Stomach (tissue), 9 donors: ENCODE results near the gene ING3. TPM values are rescaled to one million over a fixed set of nuclear protein-coding genes. Genes with fewer than 3 reads are reported as not detected.

Experiments
- DNase-seq, 2 donors: peaks; one replicate each; pipeline versions ENCODE4 v3.0.0 to v3.0.0-alpha.2; 2013 to 2019
- H3K27ac ChIP-seq, 5 donors: fragments of 200-600 bp in 4 of 5; sonication (generic) in 4 of 5; one replicate each; pipeline ENCODE4 v1.5.1; 2013 to 2019; ENCODE audit warnings: mild to moderate bottlenecking in 1 of 5, moderate library complexity in 1 of 5
- H3K27me3 ChIP-seq, 3 donors: fragments of 200-600 bp; sonication (generic); one replicate each; pipeline ENCODE4 v1.5.1; 2017 to 2019; ENCODE audit warnings: mixed run types in 1 of 3
- H3K36me3 ChIP-seq, 4 donors: fragments of 200-600 bp; sonication (generic); 1 replicate in 3 of 4; 2 replicates in 1 of 4; pipeline ENCODE4 v1.5.1; 2016 to 2019
- H3K4me1 ChIP-seq, 4 donors: fragments of 200-600 bp; sonication (generic); one replicate each; pipeline ENCODE4 v1.5.1; 2016 to 2019
- H3K4me3 ChIP-seq, 4 donors: fragments of 200-600 bp; sonication (generic) in 3 of 4; one replicate each; pipeline ENCODE4 v1.5.1; 2016 to 2019; ENCODE audit warnings: mild to moderate bottlenecking in 1 of 4
- H3K9me3 ChIP-seq, 4 donors: fragments of 200-600 bp; sonication (generic); one replicate each; pipeline ENCODE4 v1.5.1; 2016 to 2019
- CTCF ChIP-seq, 7 experiments: fragments of 450-650 bp in 4 of 7; fragments of 200-600 bp in 3 of 7; sonication (generic) in 3 of 7; IDR thresholded peaks; one replicate each; pipeline ENCODE4 v1.5.1; 2016 to 2019; ENCODE audit warnings: antibody characterized with exemption in 7 of 7, control low read depth in 2 of 7, mild to moderate bottlenecking in 1 of 7
- EP300 ChIP-seq: sonication (generic); formaldehyde crosslinking; IDR thresholded peaks from one replicate; pipeline ENCODE4 v1.6.1; 2017; ENCODE audit warnings: antibody characterized with exemption
- POLR2A ChIP-seq, 4 donors: fragments of 450-650 bp; IDR thresholded peaks; one replicate each; pipeline ENCODE4 v1.6.1; 2016; ENCODE audit warnings: antibody characterized with exemption in 4 of 4, control low read depth in 2 of 4, mild to moderate bottlenecking in 1 of 4, moderate library complexity in 1 of 4
- POLR2AphosphoS5 ChIP-seq, 3 donors: sonication (generic); formaldehyde crosslinking; IDR thresholded peaks; one replicate each; pipeline ENCODE4 v1.6.1; 2016; ENCODE audit warnings: antibody characterized with exemption in 3 of 3
- WGBS, 5 donors: extraction: QIAGEN DNeasy Blood & Tissue Kit in 3 of 5; methylation state at CpG; one replicate each; pipeline versions ENCODE4 v1.1.5 to v1.1.7; 2013 to 2018; 5-methylcytosine and 5-hydroxymethylcytosine counted together
- intact Hi-C: fragments of 100-400 bp; cut with DNase I; formaldehyde crosslinking; loops from one replicate; pipeline ENCODE4 v1.15.1; 2023; ENCODE audit warnings: low total_unique reads
- polyA plus RNA-seq, 3 donors: library from polyadenylated mRNA; stranded (reverse); fragments of 200-250 nt; gene quantifications; one replicate each; pipeline ENCODE4 v1.2.3, GENCODE V29; 2013
- total RNA-seq, 5 donors: library from RNA; depleted of rRNA; stranded (reverse); fragments of >200 nt; gene quantifications; one replicate each; pipeline versions ENCODE4 v1.1.0 to v1.2.3, GENCODE V29; 2014 to 2016
- donor health status: healthy with polysubstance abuse.
- donor health status: Bipolar disorder and iron deficiency.
- donor health status: healthy.

The ING3 gene
- total and polyA plus RNA-seq, 8 donors: 6.3 to 37.1 (median 16.2) TPM

GRCh38 chr7:120987683-120988590, 37.4 kb downstream of the ING3 start:
- H3K4me3 ChIP-seq: peak overlapping the region; percentile 41 to 54 (median 48)
- H3K27me3 ChIP-seq: peaks cover 0 to 5% (median 3%) of the 10 kb centered on the region in 3 donors
- intact Hi-C loops: loop anchor here (5.0 to 10.0 kb wide), 2 partner anchors 94 to 127 kb away; no protein-coding TSS in a partner anchor
- H3K9me3 ChIP-seq: no peaks in the 10 kb centered on the region
- no peaks in the 10 kb centered on the region for H3K36me3 ChIP-seq
- peak overlapping the region; percentile 10 to 90 (median 85) for H3K27ac ChIP-seq
- peaks cover 0 to 22% (median 16%) of the 10 kb centered on the region in 4 donors for H3K4me1 ChIP-seq
- peak; percentile 86 to 96 for DNase-seq
- 0 to 2% (median 1%) methylated on average over 11 to 12 of the region's 12 CpGs for WGBS, 5 donors
- peak in 1 of 3 donors; percentile 54 for TF ChIP-seq POLR2AphosphoS5 (IDR thresholded peaks at IDR 0.05)
- no peak for TF ChIP-seq EP300
- TF ChIP-seq CTCF (IDR thresholded peaks at IDR 0.05): peak in 5 of 7 experiments; percentile 63 to 92 (median 83)
- no peak for TF ChIP-seq POLR2A (IDR thresholded peaks at IDR 0.05)

GRCh38 chr7:120988591-120989256, 38.1 kb downstream of the ING3 start, which contains the start of gene CPED1:
CPED1 (plus strand) TSS chr7:120988711; CDS start chr7:120989622, 911 bp downstream.
- Histone ChIP-seq H3K9me3 (no peaks in the 10 kb centered on the region), H3K27ac (peak within 1 kb of the TSS; percentile 31 to 90 (median 85)), H3K36me3 (no peaks in the 10 kb centered on the region), H3K27me3 (peaks cover 0 to 5% (median 3%) of the 10 kb centered on the region in 3 donors), H3K4me1 (peaks cover 0 to 30% (median 16%) of the 10 kb centered on the region in 4 donors), H3K4me3 (peak within 1 kb of the TSS; percentile 41 to 54 (median 48))
- peak; percentile 60 to 89 for DNase-seq
- 0 to 1% (median 1%) methylated on average over 27 of the region's 27 CpGs for WGBS, 5 donors
- TF ChIP-seq POLR2A (IDR thresholded peaks at IDR 0.05) (no peak), POLR2AphosphoS5 (IDR thresholded peaks at IDR 0.05) (peak in 2 of 3 donors; percentile 17 to 47)
- intact Hi-C loops: loop anchor here (5.0 to 10.0 kb wide), 2 partner anchors 94 to 126 kb away; no protein-coding TSS in a partner anchor

- Histone ChIP-seq H3K27me3 (peaks cover 0 to 5% (median 3%) of the 10 kb centered on the region in 3 donors), H3K36me3 (no peaks in the 10 kb centered on the region), H3K4me1 (peaks cover 0 to 35% (median 18%) of the 10 kb centered on the region in 4 donors), H3K9me3 (no peaks in the 10 kb centered on the region), H3K4me3 (peak overlapping the region; percentile 41 to 54 (median 48)), H3K27ac (peak overlapping the region; percentile 31 to 90 (median 85))
- TF ChIP-seq POLR2AphosphoS5 (IDR thresholded peaks at IDR 0.05) (peak in 1 of 3 donors; percentile 49), EP300 (no peak)
- WGBS, 5 donors: 35 to 49% (median 46%) methylated on average over 15 of the region's 15 CpGs
- DNase-seq: peak in 1 of 2 donors; percentile 33
- intact Hi-C loops: loop anchor here (5.0 to 10.0 kb wide), 2 partner anchors 93 to 125 kb away; no protein-coding TSS in a partner anchor
These were observed 39.0 kb downstream of the ING3 start for GRCh38 chr7:120989257-120990220.

GRCh38 chr7:120990468-120991118, 40.0 kb downstream of the ING3 start:
- 58 to 82% (median 71%) methylated on average over 6 of the region's 6 CpGs for WGBS, 5 donors
- Histone ChIP-seq H3K9me3 (no peaks in the 10 kb centered on the region), H3K4me1 (peaks cover 0 to 37% (median 19%) of the 10 kb centered on the region in 4 donors), H3K4me3 (peak overlapping the region; percentile 28 to 50 (median 44)), H3K36me3 (no peaks in the 10 kb centered on the region), H3K27me3 (peaks cover 0 to 5% (median 3%) of the 10 kb centered on the region in 3 donors), H3K27ac (peak overlapping the region in 4 of 5 donors; percentile 77 to 90 (median 86))
- intact Hi-C loops: no loop called here
- no peak for DNase-seq
- TF ChIP-seq POLR2AphosphoS5 (IDR thresholded peaks at IDR 0.05) (no peak), POLR2A (IDR thresholded peaks at IDR 0.05) (no peak), CTCF (IDR thresholded peaks at IDR 0.05) (no peak), EP300 (no peak)
